ENCODE measurements around the gene SLC9A3.
"Not testable (repeated sequence)": the region's sequence is repeated elsewhere in the genome, so short reads cannot be mapped to it uniquely, and the experiment has no call there.

SLC9A3 gene

DNA sequence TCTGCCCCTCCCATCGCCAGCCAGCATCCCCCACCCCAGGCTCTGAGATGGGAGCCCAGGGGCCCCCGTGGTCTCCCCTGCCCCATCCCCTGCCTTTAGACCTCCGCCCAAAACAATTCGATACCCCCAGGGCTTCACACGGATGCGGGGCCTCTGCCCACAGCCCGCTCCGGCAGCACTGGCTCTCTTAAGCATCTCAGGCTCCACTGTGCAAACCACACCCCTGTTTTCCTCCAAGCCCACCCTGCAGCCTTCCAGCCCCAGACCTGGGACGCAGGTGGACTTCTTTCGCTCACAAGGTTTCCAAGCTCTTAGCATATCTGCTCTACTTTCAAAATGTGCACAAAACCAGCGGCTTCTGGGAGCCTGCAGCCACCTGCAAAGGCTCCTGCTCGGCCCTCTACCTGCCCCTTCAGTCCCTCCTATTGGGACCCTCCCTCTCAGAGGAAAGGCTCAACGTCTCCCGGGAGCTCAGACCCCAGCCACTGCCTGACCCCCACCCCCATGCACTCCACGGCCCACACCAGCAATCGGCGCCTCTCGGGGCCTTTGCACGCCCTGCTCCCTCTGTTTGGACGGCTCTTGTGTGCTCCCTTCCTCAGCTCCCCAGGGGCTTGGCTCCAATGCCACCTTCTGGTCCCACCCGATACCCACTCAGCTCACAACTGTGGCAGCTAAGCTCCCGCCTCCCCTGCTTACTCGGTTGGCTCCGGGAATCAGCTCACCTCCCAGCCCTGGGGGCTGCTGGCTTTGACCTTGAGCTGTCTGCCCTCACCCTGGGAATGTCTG is 918 bp upstream of the SLC9A3 start:
- no peak for DNase-seq

DNA sequence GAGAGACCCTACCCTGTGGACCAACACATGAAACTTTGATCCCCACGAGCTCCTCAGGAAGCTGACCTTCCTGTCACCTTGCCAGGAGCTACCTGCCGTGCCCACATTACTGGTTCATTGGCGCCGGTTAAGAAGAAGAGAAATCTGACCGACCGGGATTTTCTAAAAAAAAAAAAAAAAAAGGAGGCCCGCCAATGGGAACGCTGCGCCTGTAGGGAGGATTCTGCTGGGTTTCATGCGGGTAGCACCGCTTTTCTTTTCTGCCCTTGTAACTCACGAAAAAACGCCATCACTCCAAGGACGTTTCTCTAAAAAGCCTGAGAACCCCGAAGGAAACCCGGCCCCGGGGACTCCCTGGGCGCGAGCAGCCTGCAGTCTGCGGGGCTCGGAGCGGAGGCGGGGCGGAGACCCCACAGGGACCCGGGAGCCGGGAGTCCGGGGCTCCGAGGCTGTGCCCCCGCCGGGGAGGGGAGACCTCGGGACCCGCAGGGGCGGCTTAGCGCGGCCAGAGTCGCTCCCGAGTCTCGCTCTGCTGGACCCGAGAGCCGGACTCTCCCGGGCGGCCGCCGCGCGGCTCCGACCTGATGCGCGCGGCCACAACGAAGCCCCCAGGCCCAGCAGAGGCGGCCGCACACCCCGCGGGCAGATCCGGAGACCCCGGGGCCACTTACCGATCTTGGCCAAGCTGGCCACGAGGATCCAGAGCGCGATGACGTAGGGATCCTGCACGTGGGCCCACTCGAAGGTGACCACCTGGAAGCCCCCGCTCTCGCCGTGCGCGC is 617 bp downstream of the SLC9A3 start:
- DNase-seq, result no peak

DNA sequence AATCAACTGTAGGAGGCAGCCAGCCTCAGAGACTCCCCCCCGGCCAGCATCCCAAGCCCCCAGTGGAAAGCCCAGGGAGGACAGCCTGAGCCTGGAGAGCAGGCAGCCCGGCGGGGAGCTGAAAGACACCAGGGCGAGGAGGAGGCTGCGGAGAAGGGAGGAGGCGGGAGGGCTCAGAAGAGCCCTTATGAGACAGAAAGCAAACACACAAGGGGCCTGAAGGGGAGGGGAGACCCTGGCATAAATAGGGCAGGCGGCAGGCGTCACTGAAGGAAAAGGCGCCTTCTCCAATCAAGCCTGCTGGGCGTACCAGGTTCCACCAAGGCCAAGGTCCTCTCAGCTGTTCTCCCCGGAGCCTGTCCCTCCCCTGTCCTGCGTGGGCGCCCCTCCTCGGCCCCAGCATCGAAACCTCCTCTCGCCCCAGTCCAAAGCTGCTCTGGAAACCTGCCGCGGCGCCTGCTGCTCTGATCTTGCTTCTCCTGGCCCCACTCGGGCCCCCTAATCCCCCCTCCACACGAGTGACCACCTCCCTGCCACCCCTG is 1.3 kb downstream of the SLC9A3 start:
- no peak for DNase-seq

- no peak for DNase-seq
These were observed 2.1 kb downstream of the SLC9A3 start for GRCh38 chr5:522116-522515.

- no peak for DNase-seq
These were observed 2.6 kb downstream of the SLC9A3 start for GRCh38 chr5:521680-522079.

GRCh38 chr5:520850-521226 is 3.4 kb downstream of the SLC9A3 start:
- DNase-seq, result no peak

DNA sequence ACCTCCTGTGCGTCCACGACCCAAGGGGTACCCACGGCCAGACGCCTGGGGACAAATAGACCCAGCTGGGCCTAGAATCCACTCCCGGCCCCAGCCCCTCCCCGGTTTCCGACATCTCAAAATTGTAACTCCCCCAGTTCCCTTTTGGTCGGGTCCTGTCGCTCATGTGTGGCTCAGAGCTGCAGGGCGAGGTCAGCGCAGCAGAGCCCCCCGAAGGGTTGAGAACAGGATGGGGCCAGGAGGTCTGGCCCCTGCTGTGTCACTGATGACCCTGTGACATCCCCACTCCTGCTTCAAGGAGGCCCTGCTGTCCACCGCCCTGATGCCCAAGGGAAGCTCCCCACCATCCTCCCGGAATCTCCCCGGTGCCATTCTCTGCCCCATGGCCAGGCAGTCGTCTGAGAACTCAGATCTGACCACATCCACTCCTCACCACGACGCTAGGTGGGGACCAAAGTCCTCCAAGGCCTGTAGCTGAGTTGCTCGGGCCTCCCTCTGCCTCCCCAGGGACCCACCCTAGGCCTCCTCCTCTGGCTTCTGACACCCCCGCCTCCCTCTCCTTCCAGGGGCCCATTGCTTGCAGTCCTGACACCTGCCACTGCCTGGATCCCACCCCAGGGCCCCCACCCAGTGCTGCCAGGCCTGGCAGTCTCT is 3.9 kb downstream of the SLC9A3 start:
- no peak for DNase-seq

DNA sequence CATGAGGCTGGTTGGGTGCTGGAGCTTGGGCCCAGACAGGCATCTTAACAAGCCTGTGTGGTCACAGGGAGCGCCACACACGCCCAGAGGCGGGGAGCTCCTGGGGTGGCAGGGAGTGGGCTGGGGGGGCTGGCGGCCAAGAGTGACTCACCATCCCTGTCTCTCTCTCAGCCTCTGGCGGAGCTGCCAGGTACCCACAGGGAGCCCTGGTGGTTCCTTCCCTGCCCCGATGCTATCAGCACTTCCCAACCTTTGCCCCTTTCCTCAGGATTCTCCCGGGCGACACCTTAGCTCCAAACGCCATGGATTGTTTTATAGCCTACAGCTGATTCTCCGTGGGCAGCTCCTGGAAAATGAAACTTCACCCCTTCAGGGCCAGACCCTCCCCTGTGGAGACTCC is 5.5 kb downstream of the SLC9A3 start:
- DNase-seq, result no peak

DNA sequence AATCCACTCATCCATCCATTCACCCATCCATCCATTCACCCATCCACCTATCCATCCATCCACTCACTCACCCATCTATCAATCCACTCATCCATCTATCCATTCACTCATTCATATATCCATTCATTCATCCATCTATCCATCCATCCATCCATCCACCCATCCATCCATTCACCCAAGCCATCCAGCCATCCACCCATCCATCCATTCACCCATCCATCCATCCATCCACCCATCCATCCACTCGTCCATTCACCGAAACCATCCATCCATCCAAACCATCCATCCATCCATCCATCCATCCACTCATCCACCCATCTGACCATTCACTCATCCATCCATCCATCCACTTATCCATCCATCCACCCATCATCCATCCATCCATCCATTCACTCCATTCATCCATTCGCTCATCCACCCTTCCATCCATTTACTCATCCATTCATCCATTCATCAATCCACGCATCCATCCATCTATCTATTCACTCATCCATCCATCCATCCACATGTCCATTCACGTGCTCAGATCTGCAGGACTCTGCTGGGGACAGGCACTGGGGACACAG is 6.6 kb downstream of the SLC9A3 start:
- no peak for DNase-seq

DNA sequence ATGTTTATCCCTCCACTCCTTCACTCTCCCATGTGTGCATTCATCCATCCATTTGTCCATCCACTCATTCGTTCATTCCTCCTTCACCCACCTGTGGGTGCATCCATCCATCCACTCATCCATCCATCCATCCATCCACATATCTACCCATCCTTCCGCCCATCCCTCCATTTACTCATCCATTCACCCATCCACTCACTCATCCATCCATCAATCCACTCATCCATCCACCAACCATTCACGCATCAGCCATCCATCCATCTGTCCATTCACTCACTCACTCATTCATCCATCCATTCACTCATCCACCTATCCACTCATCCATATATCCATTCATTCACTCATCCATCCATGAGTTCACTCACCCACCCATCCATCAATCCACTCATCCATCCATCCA is 7.3 kb downstream of the SLC9A3 start:
- DNase-seq, result no peak

DNA sequence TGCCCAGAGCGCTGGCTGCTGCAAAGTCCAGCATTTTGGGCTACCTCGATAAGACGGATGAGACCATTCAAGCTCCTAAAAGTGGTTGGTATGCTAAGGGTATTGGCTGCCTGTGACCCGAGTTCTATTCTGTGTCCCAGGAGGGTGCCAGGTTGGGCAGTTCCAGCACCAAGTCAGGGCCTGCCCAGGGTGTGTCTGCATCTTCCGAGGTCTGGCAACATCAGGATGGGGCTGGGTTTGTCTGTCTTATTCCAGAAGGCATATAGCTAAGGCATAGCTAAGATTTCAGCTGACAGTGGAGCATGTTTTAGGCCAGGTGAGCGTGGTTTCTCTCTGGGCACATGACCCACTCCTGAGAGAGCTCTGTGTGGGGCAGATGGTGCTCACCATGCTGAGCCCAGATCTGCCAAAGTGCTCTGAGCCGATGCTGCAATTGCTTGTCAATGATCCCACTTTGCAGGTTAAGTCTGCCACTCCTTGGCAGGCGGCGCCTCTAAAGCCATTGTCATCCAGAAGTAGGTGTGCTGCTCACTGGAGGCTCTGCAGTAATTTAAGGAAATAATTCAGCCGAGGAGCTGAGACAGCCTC is 7.8 kb downstream of the SLC9A3 start:
- no peak for DNase-seq

DNA sequence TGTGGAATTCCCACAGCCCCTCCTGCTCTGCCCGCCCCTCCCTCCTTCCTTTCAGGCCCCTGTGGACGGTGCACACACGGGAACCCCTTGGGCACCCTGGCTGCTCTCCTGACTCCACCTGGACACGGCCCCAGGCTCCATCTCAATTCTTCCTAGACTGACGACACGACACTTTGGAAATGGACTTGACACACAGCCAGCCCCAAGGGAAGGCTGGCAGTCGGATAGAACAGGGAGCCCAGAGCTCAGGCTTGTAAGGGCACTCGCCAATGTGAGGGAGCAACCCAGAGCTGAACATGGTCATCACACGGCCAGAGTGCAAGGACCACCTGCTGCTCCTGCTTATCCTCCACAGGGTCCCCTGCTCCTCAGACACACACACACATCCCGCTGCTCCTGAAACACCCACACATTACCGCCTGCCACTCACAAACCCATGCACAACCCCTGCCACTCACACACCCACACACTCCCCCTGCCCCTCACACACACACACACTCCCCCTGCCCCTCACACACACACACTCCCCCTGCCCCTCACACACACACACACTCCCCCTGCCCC is 8.9 kb downstream of the SLC9A3 start:
- DNase-seq, result no peak

GRCh38 chr5:514673-515072 is 9.6 kb downstream of the SLC9A3 start:
- no peak for DNase-seq

GRCh38 chr5:514101-514485 is 10.2 kb downstream of the SLC9A3 start:
- no peak for DNase-seq

GRCh38 chr5:513216-514100 is 10.8 kb downstream of the SLC9A3 start:
- DNase-seq, result no peak

DNA sequence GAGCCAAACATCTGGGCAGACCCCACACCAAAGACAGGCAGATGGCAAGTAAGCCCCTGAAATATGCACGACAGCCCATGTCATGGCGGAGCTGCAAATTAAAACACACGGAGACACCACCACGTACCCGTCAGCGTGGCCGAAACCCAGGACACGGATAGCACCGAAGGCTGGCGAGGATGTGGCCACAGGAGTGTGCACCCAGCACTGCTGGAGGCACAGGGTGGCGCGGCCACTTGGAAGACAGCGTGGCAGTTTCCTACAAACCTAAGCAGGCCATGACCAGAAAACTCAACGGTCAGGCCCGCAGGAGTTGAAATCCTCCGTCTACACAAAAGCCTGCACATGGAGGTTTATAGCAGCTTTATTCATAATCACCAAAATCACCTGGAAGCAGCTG is 12.8 kb downstream of the SLC9A3 start:
- DNase-seq, result no peak

DNA sequence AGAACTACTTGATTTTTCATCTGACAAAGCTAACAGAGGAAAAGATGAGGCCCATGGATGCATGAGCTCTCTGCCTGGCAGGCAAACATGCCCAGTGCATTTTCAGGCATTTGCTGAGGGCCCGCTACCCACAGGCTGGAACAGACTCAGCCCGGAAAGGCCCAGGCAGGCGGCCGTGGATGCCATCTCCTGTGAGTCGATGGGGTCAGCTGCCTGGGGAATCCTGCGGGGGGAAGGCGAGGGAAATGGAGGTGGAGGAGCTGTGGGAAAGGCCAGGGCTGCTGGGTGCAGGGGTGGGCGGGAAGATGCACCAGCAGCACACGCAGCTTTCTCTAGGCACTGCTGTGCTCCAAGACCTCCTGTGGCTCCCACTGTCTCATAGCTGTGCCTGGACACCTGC is 13.7 kb downstream of the SLC9A3 start:
- no peak for DNase-seq

DNA sequence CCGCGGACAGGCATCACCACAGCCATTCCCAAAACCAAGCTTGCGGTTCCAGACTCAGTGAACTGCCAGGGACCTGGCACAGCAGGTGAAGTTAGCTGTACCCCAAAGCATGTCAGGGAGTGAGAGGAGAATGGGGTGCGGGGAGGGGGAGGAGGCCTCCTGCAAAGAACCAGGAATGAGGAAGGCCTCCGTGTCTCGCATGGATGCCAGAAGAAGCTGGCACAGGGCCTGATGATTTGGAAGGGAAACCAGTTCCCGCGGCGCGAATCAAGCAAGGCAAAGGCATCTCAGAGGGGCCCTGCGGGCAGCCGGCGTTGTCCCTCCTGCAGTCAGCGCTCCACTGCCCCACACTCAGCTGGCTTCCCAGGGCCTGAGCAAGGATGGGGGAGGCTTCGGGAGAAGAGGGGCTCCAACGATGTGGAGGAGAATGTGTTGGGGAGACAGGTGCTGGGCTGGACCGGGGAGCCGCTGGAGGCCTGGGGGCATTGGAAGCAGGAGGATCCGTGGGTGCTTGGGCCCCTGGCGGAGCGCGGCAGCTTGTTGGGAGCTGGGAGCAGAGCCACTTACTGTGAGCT is 14.6 kb downstream of the SLC9A3 start:
- DNase-seq, result no peak

GRCh38 chr5:507986-508575 is 16.2 kb downstream of the SLC9A3 start:
- not testable (repeated sequence) for DNase-seq

DNA sequence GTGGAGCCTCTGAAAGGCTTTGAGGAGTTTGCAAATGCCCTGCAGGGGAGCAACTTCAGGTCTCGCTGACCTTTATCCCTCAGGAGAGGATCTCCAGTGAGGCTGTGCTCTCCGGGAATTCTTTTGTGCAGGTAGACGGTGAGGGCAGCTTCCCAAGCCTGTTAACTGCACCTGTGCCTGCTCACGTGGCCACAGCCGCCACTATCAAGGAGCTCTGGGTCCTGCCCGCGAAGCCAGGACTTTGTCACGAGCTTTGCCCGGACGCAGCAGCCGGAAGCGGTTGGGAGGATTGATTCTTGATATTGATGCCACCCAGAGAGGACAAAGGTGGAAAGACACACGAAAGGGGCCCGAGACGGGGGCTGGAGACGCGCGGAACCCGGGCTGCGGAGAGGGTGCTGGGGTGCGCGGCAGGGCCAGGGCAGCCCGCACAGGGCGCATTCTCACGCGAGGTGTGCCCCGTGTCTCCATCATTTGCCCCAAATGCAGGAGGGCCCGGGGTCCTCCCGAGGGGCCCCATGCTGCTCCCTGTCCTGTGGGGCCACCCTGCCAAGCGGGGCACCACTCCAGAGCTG is 18.2 kb downstream of the SLC9A3 start:
- no peak for DNase-seq

All from activated CD4-positive, alpha-beta T cell treated with anti-CD3 and anti-CD28 coated beads for 48 hours (primary cell).